Measurements from ENCODE around the gene KREMEN2.

KREMEN2 gene

DNA sequence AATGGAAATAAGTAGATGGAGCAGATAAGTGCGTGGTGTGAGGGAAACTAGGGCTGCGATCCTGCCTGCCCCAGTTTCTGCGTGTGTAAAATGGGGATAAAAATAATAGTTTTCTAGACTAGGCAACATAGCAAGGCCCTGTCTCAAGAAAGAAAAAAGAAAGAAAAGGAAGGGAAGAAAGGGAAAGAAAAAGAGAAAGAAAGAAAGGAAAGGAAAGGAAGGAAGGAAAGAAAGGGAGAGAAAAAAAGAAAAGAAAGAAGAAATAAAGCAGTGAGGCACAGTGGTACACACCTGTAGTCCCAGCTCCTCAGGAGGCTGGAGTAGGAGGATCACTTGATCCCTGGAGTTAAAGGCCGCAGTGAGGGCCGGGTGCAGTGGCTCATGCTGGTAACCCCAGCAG, 18.3 kb downstream of the KREMEN2 start:
- H2AFZ ChIP-seq (ENCODE audit: low read depth): no peak overlapping the region
- H3K4me2 ChIP-seq: no peak overlapping the region
- no peaks in the 10 kb centered on the region for H4K20me1 ChIP-seq (ENCODE audit: insufficient read depth)
- H3K9ac ChIP-seq: no peak overlapping the region
- H3K4me1 ChIP-seq (ENCODE audit: low read depth, poor library complexity, severe bottlenecking): peaks cover 38% of the 10 kb centered on the region
- H3K4me3 ChIP-seq (IDR thresholded peaks at IDR 0.05; ENCODE audit: insufficient read depth, low read depth, low read length): no peak overlapping the region
- peaks cover 26% of the 10 kb centered on the region; the same call in 1 of the 2 replicates for H3K79me2 ChIP-seq (ENCODE audit: insufficient read depth, low read depth)
- H3K27ac ChIP-seq: no peak overlapping the region
- H3K27me3 ChIP-seq (ENCODE audit: insufficient read depth, low read depth): peaks cover 38% of the 10 kb centered on the region
- TF ChIP-seq, protein P1, sequence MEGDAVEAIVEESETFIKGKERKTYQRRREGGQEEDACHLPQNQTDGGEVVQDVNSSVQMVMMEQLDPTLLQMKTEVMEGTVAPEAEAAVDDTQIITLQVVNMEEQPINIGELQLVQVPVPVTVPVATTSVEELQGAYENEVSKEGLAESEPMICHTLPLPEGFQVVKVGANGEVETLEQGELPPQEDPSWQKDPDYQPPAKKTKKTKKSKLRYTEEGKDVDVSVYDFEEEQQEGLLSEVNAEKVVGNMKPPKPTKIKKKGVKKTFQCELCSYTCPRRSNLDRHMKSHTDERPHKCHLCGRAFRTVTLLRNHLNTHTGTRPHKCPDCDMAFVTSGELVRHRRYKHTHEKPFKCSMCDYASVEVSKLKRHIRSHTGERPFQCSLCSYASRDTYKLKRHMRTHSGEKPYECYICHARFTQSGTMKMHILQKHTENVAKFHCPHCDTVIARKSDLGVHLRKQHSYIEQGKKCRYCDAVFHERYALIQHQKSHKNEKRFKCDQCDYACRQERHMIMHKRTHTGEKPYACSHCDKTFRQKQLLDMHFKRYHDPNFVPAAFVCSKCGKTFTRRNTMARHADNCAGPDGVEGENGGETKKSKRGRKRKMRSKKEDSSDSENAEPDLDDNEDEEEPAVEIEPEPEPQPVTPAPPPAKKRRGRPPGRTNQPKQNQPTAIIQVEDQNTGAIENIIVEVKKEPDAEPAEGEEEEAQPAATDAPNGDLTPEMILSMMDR (conservative IDR thresholded peaks at IDR 0.05; ENCODE audit: low read depth, low read length): no peak
- H3K36me3 ChIP-seq (ENCODE audit: insufficient read depth): no peaks in the 10 kb centered on the region

DNA sequence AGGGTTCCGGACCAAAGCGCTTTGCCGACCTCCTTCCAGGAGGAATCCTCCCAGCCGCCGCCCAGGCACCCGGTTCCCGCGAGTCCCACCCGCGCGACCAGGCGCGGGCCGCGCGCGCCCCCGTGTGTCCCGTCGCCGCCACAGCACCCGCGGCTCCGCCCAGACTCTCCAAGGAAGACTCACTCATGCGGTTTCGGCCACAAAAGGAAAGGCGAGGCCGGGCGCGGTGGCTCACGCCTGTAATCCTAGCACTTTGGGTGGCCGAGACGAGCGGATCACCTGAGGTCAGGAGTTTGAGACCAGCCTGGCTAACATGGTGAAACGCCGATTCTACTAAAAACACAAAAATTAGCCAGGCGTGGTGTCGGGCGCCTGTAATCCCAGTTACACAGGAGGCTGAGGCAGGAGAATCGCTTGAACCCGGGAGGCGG, 19.6 kb downstream of the KREMEN2 start:
- no peak overlapping the region for H3K4me3 ChIP-seq (IDR thresholded peaks at IDR 0.05; ENCODE audit: insufficient read depth, low read depth, low read length)
- H3K27me3 ChIP-seq (ENCODE audit: insufficient read depth, low read depth): peaks cover 51% of the 10 kb centered on the region
- no peaks in the 10 kb centered on the region for H4K20me1 ChIP-seq (ENCODE audit: insufficient read depth)
- TF ChIP-seq, protein P1 (conservative IDR thresholded peaks at IDR 0.05; ENCODE audit: low read depth, low read length): peak; percentile 90
- H3K27ac ChIP-seq: no peak overlapping the region
- peak overlapping the region; percentile 76 for H2AFZ ChIP-seq (ENCODE audit: low read depth)
- peaks cover 27% of the 10 kb centered on the region for H3K4me1 ChIP-seq (ENCODE audit: low read depth, poor library complexity, severe bottlenecking)
- H3K36me3 ChIP-seq (ENCODE audit: insufficient read depth): no peaks in the 10 kb centered on the region
- peak overlapping the region; percentile 17; the same call in 1 of the 2 replicates for H3K9ac ChIP-seq
- H3K4me2 ChIP-seq: peak overlapping the region; percentile 98
- H3K79me2 ChIP-seq (ENCODE audit: insufficient read depth, low read depth): peaks cover 13% of the 10 kb centered on the region; the same call in 1 of the 2 replicates

DNA sequence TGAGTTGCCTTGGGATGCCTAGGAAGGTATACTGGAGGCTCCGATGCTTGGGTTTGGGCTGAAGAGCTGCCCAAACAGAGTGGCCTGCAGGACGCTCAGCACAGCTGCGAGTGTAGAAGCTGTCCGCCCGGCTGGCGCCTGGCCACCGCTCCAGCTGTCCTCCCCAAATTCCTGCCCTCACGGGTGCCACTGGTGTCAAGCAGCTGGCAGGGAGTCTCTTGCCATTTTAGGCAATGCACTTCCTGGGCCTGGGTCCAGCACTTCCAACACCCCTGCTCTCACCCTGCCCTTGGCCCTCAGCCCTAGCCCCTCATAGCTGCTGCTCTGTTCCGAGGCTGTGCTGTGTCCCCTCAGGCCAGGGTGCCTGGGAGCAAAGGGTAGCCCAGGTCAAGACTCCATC, 21.4 kb downstream of the KREMEN2 start:
- peaks cover 68% of the 10 kb centered on the region for H3K27me3 ChIP-seq (ENCODE audit: insufficient read depth, low read depth)
- H3K4me3 ChIP-seq (IDR thresholded peaks at IDR 0.05; ENCODE audit: insufficient read depth, low read depth, low read length): no peak overlapping the region
- no peaks in the 10 kb centered on the region for H3K36me3 ChIP-seq (ENCODE audit: insufficient read depth)
- no peak overlapping the region for H2AFZ ChIP-seq (ENCODE audit: low read depth)
- peaks cover 21% of the 10 kb centered on the region for H3K4me1 ChIP-seq (ENCODE audit: low read depth, poor library complexity, severe bottlenecking)
- H3K27ac ChIP-seq: no peak overlapping the region
- no peak overlapping the region for H3K9ac ChIP-seq
- no peak overlapping the region for H3K4me2 ChIP-seq
- H3K79me2 ChIP-seq (ENCODE audit: insufficient read depth, low read depth): no peaks in the 10 kb centered on the region
- H4K20me1 ChIP-seq (ENCODE audit: insufficient read depth): no peaks in the 10 kb centered on the region
- TF ChIP-seq, protein P1 (conservative IDR thresholded peaks at IDR 0.05; ENCODE audit: low read depth, low read length): no peak

DNA sequence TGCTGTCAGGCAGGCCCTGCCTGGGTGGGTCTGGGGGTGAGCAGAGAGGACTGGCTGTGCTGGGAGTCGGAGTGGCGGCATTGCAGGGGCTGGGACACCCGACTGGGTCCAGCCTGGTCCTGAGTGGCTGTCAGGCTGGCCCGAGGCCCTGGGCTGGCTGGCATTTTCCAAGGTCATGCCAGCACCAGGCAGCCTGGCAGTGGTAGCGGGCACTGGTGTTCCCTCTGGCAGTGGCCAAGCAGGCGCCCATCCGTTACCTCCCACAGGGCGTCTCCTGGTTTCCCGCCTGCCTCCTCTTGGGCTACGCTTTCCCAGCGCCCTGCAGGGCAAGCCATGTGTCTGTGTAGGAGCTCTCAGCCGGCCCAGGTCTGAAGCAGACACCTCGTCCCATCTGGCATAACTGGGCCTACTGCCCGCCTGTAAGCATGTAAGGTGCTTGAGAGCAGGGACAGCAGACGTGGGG, 21.8 kb downstream of the KREMEN2 start:
- Histone ChIP-seq H3K9ac (no peak overlapping the region), H3K27me3 (ENCODE audit: insufficient read depth, low read depth) (peaks cover 73% of the 10 kb centered on the region), H3K36me3 (ENCODE audit: insufficient read depth) (no peaks in the 10 kb centered on the region), H3K4me1 (ENCODE audit: low read depth, poor library complexity, severe bottlenecking) (peaks cover 21% of the 10 kb centered on the region), H2AFZ (ENCODE audit: low read depth) (no peak overlapping the region), H3K4me3 (IDR thresholded peaks at IDR 0.05; ENCODE audit: insufficient read depth, low read depth, low read length) (no peak overlapping the region), H3K79me2 (ENCODE audit: insufficient read depth, low read depth) (no peaks in the 10 kb centered on the region), H3K27ac (no peak overlapping the region), H3K4me2 (no peak overlapping the region), H4K20me1 (ENCODE audit: insufficient read depth) (no peaks in the 10 kb centered on the region)
- TF ChIP-seq, protein P1 (conservative IDR thresholded peaks at IDR 0.05; ENCODE audit: low read depth, low read length): no peak
